HEK293 (cell line): ENCODE measurements around the gene CHSY1.

Experiments used
- GLI2 ChIP-seq: fragments of 450-650 bp; formaldehyde crosslinking; IDR thresholded peaks from 2 replicates; pipeline ENCODE4; 2017; ENCODE audit warnings: missing biosample characterization, missing genetic modification characterization, low read depth, borderline replicate concordance
- HOXD13 ChIP-seq: sonication (generic); formaldehyde crosslinking; IDR thresholded peaks from 2 replicates; pipeline ENCODE4 v1.8.0; 2022; ENCODE audit warnings: missing genetic modification reagents, borderline replicate concordance
- KLF10 ChIP-seq: fragments of 450-650 bp; IDR thresholded peaks from 2 replicates; pipeline ENCODE4 v1.5.1; 2018; ENCODE audit warnings: missing biosample characterization, mild to moderate bottlenecking, missing genetic modification characterization
- KLF9 ChIP-seq: fragments of 450-650 bp; formaldehyde crosslinking; IDR thresholded peaks from 2 replicates; pipeline ENCODE4 v1.5.1; 2016; ENCODE audit warnings: missing biosample characterization, missing genetic modification characterization, low read depth
- MYNN ChIP-seq: fragments of 450-650 bp; formaldehyde crosslinking; IDR thresholded peaks from 2 replicates; pipeline ENCODE4 v1.5.1; 2016; ENCODE audit warnings: missing biosample characterization, missing genetic modification characterization, borderline replicate concordance
- SP2 ChIP-seq: fragments of 450-650 bp; formaldehyde crosslinking; IDR thresholded peaks from 2 replicates; pipeline ENCODE4 v1.5.1; 2016; ENCODE audit warnings: missing biosample characterization, missing genetic modification characterization
- TSHZ1 ChIP-seq: fragments of 450-650 bp; formaldehyde crosslinking; IDR thresholded peaks from 2 replicates; pipeline ENCODE4 v1.5.1; 2016; ENCODE audit warnings: missing biosample characterization, missing genetic modification characterization, borderline replicate concordance
- YY1 ChIP-seq: fragments of 450-650 bp; formaldehyde crosslinking; IDR thresholded peaks from 2 replicates; pipeline ENCODE4 v1.5.1; 2018; ENCODE audit warnings: missing biosample characterization, missing genetic modification characterization
- ZFHX2 ChIP-seq: fragments of 450-650 bp; formaldehyde crosslinking; conservative IDR thresholded peaks from 2 replicates; pipeline ENCODE4 v1.5.1; 2016; ENCODE audit warnings: missing biosample characterization, missing genetic modification characterization
- ZNF18 ChIP-seq: fragments of 450-650 bp; formaldehyde crosslinking; IDR thresholded peaks from 2 replicates; pipeline ENCODE4 v1.5.1; 2016; ENCODE audit warnings: missing biosample characterization, missing genetic modification characterization
- ZNF214 ChIP-seq: fragments of 450-650 bp; formaldehyde crosslinking; IDR thresholded peaks from 2 replicates; pipeline ENCODE4 v1.5.1; 2017; ENCODE audit warnings: missing biosample characterization, mild to moderate bottlenecking, missing genetic modification characterization, borderline replicate concordance
- ZNF23 ChIP-seq: fragments of 450-650 bp; formaldehyde crosslinking; IDR thresholded peaks from 2 replicates; pipeline ENCODE4 v1.5.1; 2016; ENCODE audit warnings: missing biosample characterization, missing genetic modification characterization, borderline replicate concordance
- ZNF239 ChIP-seq: fragments of 450-650 bp; formaldehyde crosslinking; IDR thresholded peaks from 2 replicates; pipeline ENCODE4 v1.5.1; 2016; ENCODE audit warnings: missing biosample characterization, missing genetic modification characterization
- ZNF24 ChIP-seq: fragments of 450-650 bp; formaldehyde crosslinking; IDR thresholded peaks from 2 replicates; pipeline ENCODE4 v1.5.1; 2016; ENCODE audit warnings: missing biosample characterization, missing genetic modification characterization
- ZNF248 ChIP-seq: fragments of 450-650 bp; formaldehyde crosslinking; IDR thresholded peaks from 2 replicates; pipeline ENCODE4 v1.5.1; 2017; ENCODE audit warnings: missing biosample characterization, missing genetic modification characterization
- ZNF274 ChIP-seq, 2 experiments: fragments of 200-500 bp in 1 of 2; fragments of 450-650 bp in 1 of 2; sonication (Bioruptor generic) in 1 of 2; formaldehyde crosslinking in 1 of 2; IDR thresholded peaks; 2 replicates each; pipeline versions ENCODE4 v1.5.1 to v1.6.1; 2014 to 2016; ENCODE audit warnings: borderline replicate concordance in 1 of 2, inconsistent platforms in 1 of 2, low read length in 1 of 2, missing biosample characterization in 1 of 2, missing genetic modification characterization in 1 of 2
- ZNF350 ChIP-seq: fragments of 450-650 bp; formaldehyde crosslinking; IDR thresholded peaks from 2 replicates; pipeline ENCODE4 v1.5.0; 2017; ENCODE audit warnings: missing biosample characterization, mild to moderate bottlenecking, missing genetic modification characterization
- ZNF354C ChIP-seq: fragments of 450-650 bp; formaldehyde crosslinking; IDR thresholded peaks from 2 replicates; pipeline ENCODE4 v1.5.1; 2016; ENCODE audit warnings: missing biosample characterization, missing genetic modification characterization, low read depth, borderline replicate concordance
- ZNF362 ChIP-seq: fragments of 450-650 bp; formaldehyde crosslinking; IDR thresholded peaks from 2 replicates; pipeline ENCODE4 v1.5.1; 2016; ENCODE audit warnings: missing biosample characterization, missing genetic modification characterization
- ZNF394 ChIP-seq: fragments of 450-650 bp; formaldehyde crosslinking; IDR thresholded peaks from 2 replicates; pipeline ENCODE4 v1.5.1; 2016; ENCODE audit warnings: missing biosample characterization, missing genetic modification characterization, mild to moderate bottlenecking, moderate library complexity, borderline replicate concordance
- ZNF404 ChIP-seq: fragments of 450-650 bp; formaldehyde crosslinking; IDR thresholded peaks from 2 replicates; pipeline ENCODE4 v1.5.1; 2017; ENCODE audit warnings: missing biosample characterization, missing genetic modification characterization
- ZNF423 ChIP-seq: fragments of 450-650 bp; formaldehyde crosslinking; IDR thresholded peaks from 2 replicates; pipeline ENCODE4 v1.5.1; 2016; ENCODE audit warnings: missing biosample characterization, missing genetic modification characterization
- ZNF433 ChIP-seq: fragments of 450-650 bp; formaldehyde crosslinking; IDR thresholded peaks from 2 replicates; pipeline ENCODE4 v1.5.1; 2016; ENCODE audit warnings: missing biosample characterization, missing genetic modification characterization, low read depth
- ZNF501 ChIP-seq: fragments of 450-650 bp; formaldehyde crosslinking; IDR thresholded peaks from 2 replicates; pipeline ENCODE4 v1.5.1; 2016; ENCODE audit warnings: missing biosample characterization, missing genetic modification characterization
- ZNF654 ChIP-seq: fragments of 450-650 bp; formaldehyde crosslinking; IDR thresholded peaks from 2 replicates; pipeline ENCODE4 v1.5.1; 2016; ENCODE audit warnings: low read depth, missing biosample characterization, missing genetic modification characterization
- ZNF677 ChIP-seq: fragments of 450-650 bp; IDR thresholded peaks from 2 replicates; pipeline ENCODE4 v1.5.0; 2018; ENCODE audit warnings: missing biosample characterization, mild to moderate bottlenecking, missing genetic modification characterization, moderate library complexity
- ZNF707 ChIP-seq: fragments of 450-650 bp; formaldehyde crosslinking; IDR thresholded peaks from 2 replicates; pipeline ENCODE4 v1.5.1; 2016; ENCODE audit warnings: missing biosample characterization, missing genetic modification characterization
- ZNF76 ChIP-seq: fragments of 450-650 bp; formaldehyde crosslinking; IDR thresholded peaks from 2 replicates; pipeline ENCODE4; 2016; ENCODE audit warnings: low read depth, missing biosample characterization, missing genetic modification characterization, borderline replicate concordance
- ZNF776 ChIP-seq: fragments of 450-650 bp; formaldehyde crosslinking; IDR thresholded peaks from 2 replicates; pipeline ENCODE4 v1.5.0; 2017; ENCODE audit warnings: missing biosample characterization, missing genetic modification characterization, borderline replicate concordance
- ZNF777 ChIP-seq: fragments of 450-650 bp; formaldehyde crosslinking; IDR thresholded peaks from 2 replicates; pipeline ENCODE4 v1.5.1; 2017; ENCODE audit warnings: missing biosample characterization, missing genetic modification characterization, borderline replicate concordance
- ZSCAN18 ChIP-seq: fragments of 450-650 bp; formaldehyde crosslinking; IDR thresholded peaks from 2 replicates; pipeline ENCODE4 v1.5.1; 2016; ENCODE audit warnings: missing biosample characterization, missing genetic modification characterization

The CHSY1 gene

GRCh38 chr15:101251830-101252820 is at the start of gene CHSY1 (continued):
- TF ChIP-seq ZNF18 (tag by site-specific recombination): no peak
- peak; percentile 47; the same call in 1 of the 2 replicates for TF ChIP-seq KLF10 (tag by site-specific recombination)
- TF ChIP-seq ZSCAN18 (tag by site-specific recombination): no peak
- peak; percentile 34; the same call in 1 of the 2 replicates for TF ChIP-seq KLF9 (tag by site-specific recombination)
- no peak for TF ChIP-seq ZNF423 (tag by site-specific recombination)
- TF ChIP-seq GLI2: no peak
- peak; percentile 53; the same call in 1 of the 2 replicates for TF ChIP-seq ZFHX2 (tag by site-specific recombination)
- TF ChIP-seq ZNF23 (tag by site-specific recombination): no peak
- TF ChIP-seq YY1 (tag by site-specific recombination): peak; percentile 75
- no peak for TF ChIP-seq ZNF354C
- no peak for TF ChIP-seq ZNF776 (tag by site-specific recombination)
- TF ChIP-seq ZNF501: no peak
- TF ChIP-seq MYNN: no peak
- no peak for TF ChIP-seq ZNF404
- TF ChIP-seq TSHZ1 (tag by site-specific recombination): no peak
- no peak for TF ChIP-seq ZNF777 (tag by site-specific recombination)
- no peak for TF ChIP-seq ZNF654 (tag by site-specific recombination)
- TF ChIP-seq ZNF214: no peak
- peak; percentile 43; the same call in 1 of the 2 replicates for TF ChIP-seq ZNF76 (tag by site-specific recombination)
- TF ChIP-seq ZNF350: no peak
- TF ChIP-seq ZNF707 (tag by site-specific recombination): no peak
- TF ChIP-seq ZNF433 (tag by site-specific recombination): no peak
- no peak for TF ChIP-seq ZNF24 (tag by site-specific recombination)
- no peak for TF ChIP-seq ZNF394
- 0 out of 2 replicates have a peak, but pooled peaks have one; percentile 18 for TF ChIP-seq ZNF677 (tag by site-specific recombination)
- no peak for TF ChIP-seq ZNF248 (tag by site-specific recombination)
- no peak for TF ChIP-seq ZNF362 (tag by site-specific recombination)
- no peak for TF ChIP-seq ZNF274 (IDR thresholded peaks at IDR 0.05; ENCODE audit: low read length)
- TF ChIP-seq ZNF274 (tag by site-specific recombination; IDR thresholded peaks at IDR 0.05; ENCODE audit: borderline replicate concordance): no peak
- no peak for TF ChIP-seq HOXD13
- TF ChIP-seq SP2 (tag by site-specific recombination): peak; percentile 70
- no peak for TF ChIP-seq ZNF239 (tag by site-specific recombination)
